Gastroesophageal sphincter (tissue), 3 donors: ENCODE measurements around the gene PCBP4.

Experiments used
- POLR2A ChIP-seq, 2 donors: fragments of 450-650 bp; IDR thresholded peaks; one replicate each; pipeline ENCODE4 v1.6.1; 2017; ENCODE audit warnings: antibody characterized with exemption in 2 of 2, mild to moderate bottlenecking in 2 of 2, moderate library complexity in 1 of 2
- TF ChIP-seq, protein P1 (sequence below), 4 experiments: fragments of 200-600 bp in 2 of 4; fragments of 450-650 bp in 2 of 4; sonication (generic) in 1 of 4; IDR thresholded peaks; one replicate each; pipeline ENCODE4 v1.5.1; 2017 to 2019; ENCODE audit warnings: antibody characterized with exemption in 4 of 4, mild to moderate bottlenecking in 2 of 4, moderate library complexity in 2 of 4

DNA sequence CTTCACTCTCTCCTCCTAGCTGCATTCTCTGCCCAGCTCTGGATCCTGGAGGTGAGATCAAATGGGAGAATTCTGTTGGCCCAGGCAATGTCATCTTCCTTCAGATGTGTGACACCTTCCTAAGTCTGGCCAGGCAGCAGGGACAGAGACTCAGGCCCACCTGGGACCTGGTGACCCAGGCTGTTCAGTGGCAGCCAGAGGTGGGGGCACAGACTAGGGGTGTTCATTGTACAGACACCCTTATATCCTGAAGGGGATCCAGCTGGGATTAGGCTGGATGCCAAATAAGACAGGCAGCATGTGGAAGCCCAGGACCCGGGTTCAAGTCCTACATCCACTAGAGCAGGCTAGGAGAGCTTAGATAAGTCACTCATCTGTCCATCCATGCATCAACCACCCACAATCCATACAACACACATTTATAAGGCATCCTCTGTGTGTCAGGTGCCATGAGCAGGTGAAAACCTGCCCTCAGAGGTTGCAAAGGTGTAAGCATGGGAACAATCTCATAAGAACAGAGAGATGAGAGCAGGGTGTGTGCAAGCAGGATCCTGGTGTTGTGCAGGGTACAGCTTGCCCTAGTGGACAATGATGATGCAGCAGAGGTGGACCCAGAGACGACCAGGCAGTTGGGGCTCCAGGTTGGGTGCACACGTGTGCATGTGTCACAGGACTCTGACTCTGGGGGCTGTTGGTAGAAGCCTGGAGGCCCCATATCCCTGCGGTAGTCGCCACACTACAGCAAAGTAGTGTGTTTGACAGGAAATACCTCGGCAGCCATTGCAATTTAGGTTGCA lies 46.7 kb upstream of the PCBP4 start:
- TF ChIP-seq, protein P1, sequence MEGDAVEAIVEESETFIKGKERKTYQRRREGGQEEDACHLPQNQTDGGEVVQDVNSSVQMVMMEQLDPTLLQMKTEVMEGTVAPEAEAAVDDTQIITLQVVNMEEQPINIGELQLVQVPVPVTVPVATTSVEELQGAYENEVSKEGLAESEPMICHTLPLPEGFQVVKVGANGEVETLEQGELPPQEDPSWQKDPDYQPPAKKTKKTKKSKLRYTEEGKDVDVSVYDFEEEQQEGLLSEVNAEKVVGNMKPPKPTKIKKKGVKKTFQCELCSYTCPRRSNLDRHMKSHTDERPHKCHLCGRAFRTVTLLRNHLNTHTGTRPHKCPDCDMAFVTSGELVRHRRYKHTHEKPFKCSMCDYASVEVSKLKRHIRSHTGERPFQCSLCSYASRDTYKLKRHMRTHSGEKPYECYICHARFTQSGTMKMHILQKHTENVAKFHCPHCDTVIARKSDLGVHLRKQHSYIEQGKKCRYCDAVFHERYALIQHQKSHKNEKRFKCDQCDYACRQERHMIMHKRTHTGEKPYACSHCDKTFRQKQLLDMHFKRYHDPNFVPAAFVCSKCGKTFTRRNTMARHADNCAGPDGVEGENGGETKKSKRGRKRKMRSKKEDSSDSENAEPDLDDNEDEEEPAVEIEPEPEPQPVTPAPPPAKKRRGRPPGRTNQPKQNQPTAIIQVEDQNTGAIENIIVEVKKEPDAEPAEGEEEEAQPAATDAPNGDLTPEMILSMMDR (IDR thresholded peaks at IDR 0.05), result no peak
- TF ChIP-seq POLR2A (IDR thresholded peaks at IDR 0.05), result no peak
